WTC11 (cell line): ENCODE measurements around the gene RHOH. TPM values are rescaled to one million over a fixed set of nuclear protein-coding genes. Genes with fewer than 3 reads are reported as not detected.

Experiments used
- ATAC-seq: fragments of 200-7000 bp; cut with Tn5 transposase; 2 replicates; pipeline ENCODE4 v1.10.0; 2021; ENCODE audit warnings: mild to moderate bottlenecking, moderate library complexity
- CTCF ChIA-PET: fragments of 300-600 bp; sonication (Branson Sonifier 250); formaldehyde crosslinking; loops from one replicate; lab custom pipeline; 2021; ENCODE audit warnings: antibody characterized with exemption; lab: Charles Lee
- POLR2A ChIA-PET: fragments of 350-600 bp; sonication (Branson Sonifier 250); formaldehyde crosslinking; loops from one replicate; lab custom pipeline; 2021; ENCODE audit warnings: antibody characterized with exemption; lab: Charles Lee
- DNase-seq: peaks from one replicate; pipeline ENCODE4 v3.0.0; 2021; ENCODE audit warnings: low spot score
- H3K27ac Mint-ChIP-seq: 2 replicates; pipeline ENCODE4 v1.8.0; 2021; ENCODE audit warnings: mixed read lengths
- H3K27me3 Mint-ChIP-seq: 2 replicates; pipeline ENCODE4 v1.8.0; 2021; ENCODE audit warnings: low read depth, mild to moderate bottlenecking, moderate library complexity, mixed read lengths
- H3K36me3 Mint-ChIP-seq: 2 replicates; pipeline ENCODE4 v1.8.0; 2021; ENCODE audit warnings: mixed read lengths
- H3K4me1 Mint-ChIP-seq: 2 replicates; pipeline ENCODE4 v1.8.0; 2022; ENCODE audit warnings: mixed read lengths
- H3K4me3 Mint-ChIP-seq: 2 replicates; pipeline ENCODE4 v1.8.0; 2021; ENCODE audit warnings: mild to moderate bottlenecking, moderate library complexity, mixed read lengths
- H3K9me3 Mint-ChIP-seq: 2 replicates; pipeline ENCODE4 v1.8.0; 2021; ENCODE audit warnings: mixed read lengths
- CREM ChIP-seq: sonication (generic); formaldehyde crosslinking; IDR thresholded peaks from 2 replicates; pipeline ENCODE4 v1.8.1; 2022; ENCODE audit warnings: mild to moderate bottlenecking, missing genetic modification reagents, moderate library complexity
- ETV6 ChIP-seq: sonication (generic); formaldehyde crosslinking; IDR thresholded peaks from 2 replicates; pipeline ENCODE4 v1.8.1; 2022; ENCODE audit warnings: mild to moderate bottlenecking, missing genetic modification reagents
- JAZF1 ChIP-seq: fragments of 250-450 bp; sonication (Bioruptor Pico); IDR thresholded peaks from 2 replicates; pipeline ENCODE4 v1.9.0; 2021; ENCODE audit warnings: moderate library complexity, mild to moderate bottlenecking, inconsistent platforms
- MYBL2 ChIP-seq: sonication (generic); formaldehyde crosslinking; IDR thresholded peaks from 2 replicates; pipeline ENCODE4 v1.8.1; 2023; ENCODE audit warnings: mild to moderate bottlenecking, moderate library complexity, missing genetic modification reagents
- NR1H2 ChIP-seq: sonication (generic); formaldehyde crosslinking; IDR thresholded peaks from 2 replicates; pipeline ENCODE4 v1.9.0; 2021; ENCODE audit warnings: mild to moderate bottlenecking, moderate library complexity, missing genetic modification reagents
- RELA ChIP-seq: sonication (generic); formaldehyde crosslinking; IDR thresholded peaks from 2 replicates; pipeline ENCODE4 v1.8.1; 2022; ENCODE audit warnings: missing genetic modification reagents, mild to moderate bottlenecking, borderline replicate concordance
- SMAD3 ChIP-seq: sonication (generic); formaldehyde crosslinking; IDR thresholded peaks from 2 replicates; pipeline ENCODE4 v1.8.0; 2022; ENCODE audit warnings: missing genetic modification reagents, mild to moderate bottlenecking, borderline replicate concordance
- TEAD1 ChIP-seq: sonication (generic); formaldehyde crosslinking; IDR thresholded peaks from 2 replicates; pipeline ENCODE4 v1.8.0; 2022; ENCODE audit warnings: mild to moderate bottlenecking, missing genetic modification reagents
- ZNF317 ChIP-seq: sonication (generic); formaldehyde crosslinking; IDR thresholded peaks from 2 replicates; pipeline ENCODE4 v1.8.1; 2023; ENCODE audit warnings: low read depth, mild to moderate bottlenecking, moderate library complexity, missing genetic modification reagents, borderline replicate concordance
- ZNF671 ChIP-seq: fragments of 250-450 bp; sonication (Bioruptor Pico); IDR thresholded peaks from 2 replicates; pipeline ENCODE4 v1.8.0; 2021; ENCODE audit warnings: mild to moderate bottlenecking
- total RNA-seq: library from RNA; stranded (reverse); gene quantifications from 3 replicates; pipeline ENCODE4 v1.2.3, GENCODE V29; 2021
- TF ChIP-seq, protein P1 (sequence below): sonication (generic); formaldehyde crosslinking; IDR thresholded peaks from 2 replicates; pipeline ENCODE4 v1.8.0; 2022; ENCODE audit warnings: mild to moderate bottlenecking, missing genetic modification reagents
- TF ChIP-seq, protein P2 (sequence below): sonication (generic); formaldehyde crosslinking; IDR thresholded peaks from 2 replicates; pipeline ENCODE4 v1.8.1; 2022; ENCODE audit warnings: low read depth, missing genetic modification reagents, borderline replicate concordance
- TF ChIP-seq, protein P3 (sequence below): fragments of 200-600 bp; IDR thresholded peaks from 2 replicates; pipeline ENCODE4 v1.8.0; 2022; ENCODE audit warnings: antibody characterized with exemption
- TF ChIP-seq, protein P4 (sequence below): sonication (generic); formaldehyde crosslinking; IDR thresholded peaks from 2 replicates; pipeline ENCODE4 v1.8.1; 2022; ENCODE audit warnings: missing genetic modification reagents, borderline replicate concordance
- TF ChIP-seq, protein P5 (sequence below): sonication (generic); formaldehyde crosslinking; IDR thresholded peaks from 2 replicates; pipeline ENCODE4 v1.8.1; 2023; ENCODE audit warnings: mild to moderate bottlenecking, missing genetic modification reagents, borderline replicate concordance
- TF ChIP-seq, protein P6 (sequence below): fragments of 250-450 bp; sonication (Bioruptor Pico); IDR thresholded peaks from 2 replicates; pipeline ENCODE4 v1.9.0; 2021; ENCODE audit warnings: mild to moderate bottlenecking
- TF ChIP-seq, protein P7 (sequence below): fragments of 250-450 bp; sonication (Bioruptor Pico); IDR thresholded peaks from 2 replicates; pipeline ENCODE4 v1.9.0; 2021; ENCODE audit warnings: mild to moderate bottlenecking
- TF ChIP-seq, protein P8 (sequence below): sonication (generic); formaldehyde crosslinking; IDR thresholded peaks from 2 replicates; pipeline ENCODE4 v1.8.0; 2023; ENCODE audit warnings: missing genetic modification reagents
- TF ChIP-seq, protein P9 (sequence below): sonication (generic); formaldehyde crosslinking; IDR thresholded peaks from 2 replicates; pipeline ENCODE4 v1.8.1; 2023; ENCODE audit warnings: mild to moderate bottlenecking, moderate library complexity, missing genetic modification reagents

Gene RHOH
- total RNA-seq, 1 experiment from 2014 or later: 8.7 TPM

DNA sequence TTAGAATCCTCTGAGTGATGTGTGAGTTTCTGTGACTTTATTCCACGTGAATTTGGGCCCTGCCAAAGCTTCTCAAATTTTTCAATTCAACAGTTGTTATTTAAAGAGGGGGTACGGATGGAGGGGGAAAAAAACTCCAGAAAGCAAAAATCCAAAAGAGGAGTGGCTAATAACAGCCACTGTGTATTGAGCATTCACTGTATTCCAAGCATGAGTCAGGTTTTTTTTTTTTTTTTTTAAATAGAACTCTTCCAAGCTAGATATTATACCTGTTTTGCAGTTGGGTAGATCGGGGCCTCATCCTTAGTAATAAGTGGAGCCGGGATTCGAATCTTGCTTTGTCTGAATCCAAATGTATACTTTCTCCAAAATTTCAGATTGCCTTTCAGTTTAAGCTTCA is 6.4 kb upstream of the RHOH start:
- H3K9me3 Mint-ChIP-seq: no peaks in the 10 kb centered on the region
- H3K36me3 Mint-ChIP-seq: no peaks in the 10 kb centered on the region
- ChIA-PET CTCF (interaction anchor here (0.6 to 1.2 kb wide), 3 partner anchors 38 to 135 kb away, joined by 3 to 5 read pairs (median 3); no protein-coding TSS in a partner anchor), POLR2A (no interaction called here)
- peaks cover 73% of the 10 kb centered on the region for H3K4me1 Mint-ChIP-seq
- no peak for DNase-seq
- H3K27me3 Mint-ChIP-seq: no peaks in the 10 kb centered on the region
- TF ChIP-seq, protein P1, sequence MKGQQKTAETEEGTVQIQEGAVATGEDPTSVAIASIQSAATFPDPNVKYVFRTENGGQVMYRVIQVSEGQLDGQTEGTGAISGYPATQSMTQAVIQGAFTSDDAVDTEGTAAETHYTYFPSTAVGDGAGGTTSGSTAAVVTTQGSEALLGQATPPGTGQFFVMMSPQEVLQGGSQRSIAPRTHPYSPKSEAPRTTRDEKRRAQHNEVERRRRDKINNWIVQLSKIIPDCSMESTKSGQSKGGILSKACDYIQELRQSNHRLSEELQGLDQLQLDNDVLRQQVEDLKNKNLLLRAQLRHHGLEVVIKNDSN (CRISPR knock-in tag): no peak
- TF ChIP-seq, protein P2, sequence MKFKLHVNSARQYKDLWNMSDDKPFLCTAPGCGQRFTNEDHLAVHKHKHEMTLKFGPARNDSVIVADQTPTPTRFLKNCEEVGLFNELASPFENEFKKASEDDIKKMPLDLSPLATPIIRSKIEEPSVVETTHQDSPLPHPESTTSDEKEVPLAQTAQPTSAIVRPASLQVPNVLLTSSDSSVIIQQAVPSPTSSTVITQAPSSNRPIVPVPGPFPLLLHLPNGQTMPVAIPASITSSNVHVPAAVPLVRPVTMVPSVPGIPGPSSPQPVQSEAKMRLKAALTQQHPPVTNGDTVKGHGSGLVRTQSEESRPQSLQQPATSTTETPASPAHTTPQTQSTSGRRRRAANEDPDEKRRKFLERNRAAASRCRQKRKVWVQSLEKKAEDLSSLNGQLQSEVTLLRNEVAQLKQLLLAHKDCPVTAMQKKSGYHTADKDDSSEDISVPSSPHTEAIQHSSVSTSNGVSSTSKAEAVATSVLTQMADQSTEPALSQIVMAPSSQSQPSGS: no peak
- TF ChIP-seq RELA (CRISPR knock-in tag) (no peak), MYBL2 (no peak), TEAD1 (CRISPR knock-in tag) (no peak), ETV6 (CRISPR knock-in tag) (no peak), ZNF317 (CRISPR knock-in tag) (no peak), JAZF1 (CRISPR knock-in tag) (no peak), CREM (CRISPR knock-in tag) (no peak), ZNF671 (CRISPR knock-in tag) (no peak), SMAD3 (no peak), NR1H2 (CRISPR knock-in tag) (no peak)
- TF ChIP-seq, protein P3, sequence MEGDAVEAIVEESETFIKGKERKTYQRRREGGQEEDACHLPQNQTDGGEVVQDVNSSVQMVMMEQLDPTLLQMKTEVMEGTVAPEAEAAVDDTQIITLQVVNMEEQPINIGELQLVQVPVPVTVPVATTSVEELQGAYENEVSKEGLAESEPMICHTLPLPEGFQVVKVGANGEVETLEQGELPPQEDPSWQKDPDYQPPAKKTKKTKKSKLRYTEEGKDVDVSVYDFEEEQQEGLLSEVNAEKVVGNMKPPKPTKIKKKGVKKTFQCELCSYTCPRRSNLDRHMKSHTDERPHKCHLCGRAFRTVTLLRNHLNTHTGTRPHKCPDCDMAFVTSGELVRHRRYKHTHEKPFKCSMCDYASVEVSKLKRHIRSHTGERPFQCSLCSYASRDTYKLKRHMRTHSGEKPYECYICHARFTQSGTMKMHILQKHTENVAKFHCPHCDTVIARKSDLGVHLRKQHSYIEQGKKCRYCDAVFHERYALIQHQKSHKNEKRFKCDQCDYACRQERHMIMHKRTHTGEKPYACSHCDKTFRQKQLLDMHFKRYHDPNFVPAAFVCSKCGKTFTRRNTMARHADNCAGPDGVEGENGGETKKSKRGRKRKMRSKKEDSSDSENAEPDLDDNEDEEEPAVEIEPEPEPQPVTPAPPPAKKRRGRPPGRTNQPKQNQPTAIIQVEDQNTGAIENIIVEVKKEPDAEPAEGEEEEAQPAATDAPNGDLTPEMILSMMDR: no peak
- TF ChIP-seq, protein P4, sequence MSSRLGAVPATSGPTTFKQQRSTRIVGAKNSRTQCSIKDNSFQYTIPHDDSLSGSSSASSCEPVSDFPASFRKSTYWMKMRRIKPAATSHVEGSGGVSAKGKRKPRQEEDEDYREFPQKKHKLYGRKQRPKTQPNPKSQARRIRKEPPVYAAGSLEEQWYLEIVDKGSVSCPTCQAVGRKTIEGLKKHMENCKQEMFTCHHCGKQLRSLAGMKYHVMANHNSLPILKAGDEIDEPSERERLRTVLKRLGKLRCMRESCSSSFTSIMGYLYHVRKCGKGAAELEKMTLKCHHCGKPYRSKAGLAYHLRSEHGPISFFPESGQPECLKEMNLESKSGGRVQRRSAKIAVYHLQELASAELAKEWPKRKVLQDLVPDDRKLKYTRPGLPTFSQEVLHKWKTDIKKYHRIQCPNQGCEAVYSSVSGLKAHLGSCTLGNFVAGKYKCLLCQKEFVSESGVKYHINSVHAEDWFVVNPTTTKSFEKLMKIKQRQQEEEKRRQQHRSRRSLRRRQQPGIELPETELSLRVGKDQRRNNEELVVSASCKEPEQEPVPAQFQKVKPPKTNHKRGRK (CRISPR knock-in tag): no peak
- TF ChIP-seq, protein P5, sequence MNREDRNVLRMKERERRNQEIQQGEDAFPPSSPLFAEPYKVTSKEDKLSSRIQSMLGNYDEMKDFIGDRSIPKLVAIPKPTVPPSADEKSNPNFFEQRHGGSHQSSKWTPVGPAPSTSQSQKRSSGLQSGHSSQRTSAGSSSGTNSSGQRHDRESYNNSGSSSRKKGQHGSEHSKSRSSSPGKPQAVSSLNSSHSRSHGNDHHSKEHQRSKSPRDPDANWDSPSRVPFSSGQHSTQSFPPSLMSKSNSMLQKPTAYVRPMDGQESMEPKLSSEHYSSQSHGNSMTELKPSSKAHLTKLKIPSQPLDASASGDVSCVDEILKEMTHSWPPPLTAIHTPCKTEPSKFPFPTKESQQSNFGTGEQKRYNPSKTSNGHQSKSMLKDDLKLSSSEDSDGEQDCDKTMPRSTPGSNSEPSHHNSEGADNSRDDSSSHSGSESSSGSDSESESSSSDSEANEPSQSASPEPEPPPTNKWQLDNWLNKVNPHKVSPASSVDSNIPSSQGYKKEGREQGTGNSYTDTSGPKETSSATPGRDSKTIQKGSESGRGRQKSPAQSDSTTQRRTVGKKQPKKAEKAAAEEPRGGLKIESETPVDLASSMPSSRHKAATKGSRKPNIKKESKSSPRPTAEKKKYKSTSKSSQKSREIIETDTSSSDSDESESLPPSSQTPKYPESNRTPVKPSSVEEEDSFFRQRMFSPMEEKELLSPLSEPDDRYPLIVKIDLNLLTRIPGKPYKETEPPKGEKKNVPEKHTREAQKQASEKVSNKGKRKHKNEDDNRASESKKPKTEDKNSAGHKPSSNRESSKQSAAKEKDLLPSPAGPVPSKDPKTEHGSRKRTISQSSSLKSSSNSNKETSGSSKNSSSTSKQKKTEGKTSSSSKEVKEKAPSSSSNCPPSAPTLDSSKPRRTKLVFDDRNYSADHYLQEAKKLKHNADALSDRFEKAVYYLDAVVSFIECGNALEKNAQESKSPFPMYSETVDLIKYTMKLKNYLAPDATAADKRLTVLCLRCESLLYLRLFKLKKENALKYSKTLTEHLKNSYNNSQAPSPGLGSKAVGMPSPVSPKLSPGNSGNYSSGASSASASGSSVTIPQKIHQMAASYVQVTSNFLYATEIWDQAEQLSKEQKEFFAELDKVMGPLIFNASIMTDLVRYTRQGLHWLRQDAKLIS (CRISPR knock-in tag): no peak
- TF ChIP-seq, protein P6, sequence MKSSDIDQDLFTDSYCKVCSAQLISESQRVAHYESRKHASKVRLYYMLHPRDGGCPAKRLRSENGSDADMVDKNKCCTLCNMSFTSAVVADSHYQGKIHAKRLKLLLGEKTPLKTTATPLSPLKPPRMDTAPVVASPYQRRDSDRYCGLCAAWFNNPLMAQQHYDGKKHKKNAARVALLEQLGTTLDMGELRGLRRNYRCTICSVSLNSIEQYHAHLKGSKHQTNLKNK (CRISPR knock-in tag): no peak
- TF ChIP-seq, protein P7, sequence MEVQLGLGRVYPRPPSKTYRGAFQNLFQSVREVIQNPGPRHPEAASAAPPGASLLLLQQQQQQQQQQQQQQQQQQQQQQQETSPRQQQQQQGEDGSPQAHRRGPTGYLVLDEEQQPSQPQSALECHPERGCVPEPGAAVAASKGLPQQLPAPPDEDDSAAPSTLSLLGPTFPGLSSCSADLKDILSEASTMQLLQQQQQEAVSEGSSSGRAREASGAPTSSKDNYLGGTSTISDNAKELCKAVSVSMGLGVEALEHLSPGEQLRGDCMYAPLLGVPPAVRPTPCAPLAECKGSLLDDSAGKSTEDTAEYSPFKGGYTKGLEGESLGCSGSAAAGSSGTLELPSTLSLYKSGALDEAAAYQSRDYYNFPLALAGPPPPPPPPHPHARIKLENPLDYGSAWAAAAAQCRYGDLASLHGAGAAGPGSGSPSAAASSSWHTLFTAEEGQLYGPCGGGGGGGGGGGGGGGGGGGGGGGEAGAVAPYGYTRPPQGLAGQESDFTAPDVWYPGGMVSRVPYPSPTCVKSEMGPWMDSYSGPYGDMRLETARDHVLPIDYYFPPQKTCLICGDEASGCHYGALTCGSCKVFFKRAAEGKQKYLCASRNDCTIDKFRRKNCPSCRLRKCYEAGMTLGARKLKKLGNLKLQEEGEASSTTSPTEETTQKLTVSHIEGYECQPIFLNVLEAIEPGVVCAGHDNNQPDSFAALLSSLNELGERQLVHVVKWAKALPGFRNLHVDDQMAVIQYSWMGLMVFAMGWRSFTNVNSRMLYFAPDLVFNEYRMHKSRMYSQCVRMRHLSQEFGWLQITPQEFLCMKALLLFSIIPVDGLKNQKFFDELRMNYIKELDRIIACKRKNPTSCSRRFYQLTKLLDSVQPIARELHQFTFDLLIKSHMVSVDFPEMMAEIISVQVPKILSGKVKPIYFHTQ (CRISPR knock-in tag): no peak
- TF ChIP-seq, protein P8, sequence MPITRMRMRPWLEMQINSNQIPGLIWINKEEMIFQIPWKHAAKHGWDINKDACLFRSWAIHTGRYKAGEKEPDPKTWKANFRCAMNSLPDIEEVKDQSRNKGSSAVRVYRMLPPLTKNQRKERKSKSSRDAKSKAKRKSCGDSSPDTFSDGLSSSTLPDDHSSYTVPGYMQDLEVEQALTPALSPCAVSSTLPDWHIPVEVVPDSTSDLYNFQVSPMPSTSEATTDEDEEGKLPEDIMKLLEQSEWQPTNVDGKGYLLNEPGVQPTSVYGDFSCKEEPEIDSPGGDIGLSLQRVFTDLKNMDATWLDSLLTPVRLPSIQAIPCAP (CRISPR knock-in tag): no peak
- TF ChIP-seq, protein P9, sequence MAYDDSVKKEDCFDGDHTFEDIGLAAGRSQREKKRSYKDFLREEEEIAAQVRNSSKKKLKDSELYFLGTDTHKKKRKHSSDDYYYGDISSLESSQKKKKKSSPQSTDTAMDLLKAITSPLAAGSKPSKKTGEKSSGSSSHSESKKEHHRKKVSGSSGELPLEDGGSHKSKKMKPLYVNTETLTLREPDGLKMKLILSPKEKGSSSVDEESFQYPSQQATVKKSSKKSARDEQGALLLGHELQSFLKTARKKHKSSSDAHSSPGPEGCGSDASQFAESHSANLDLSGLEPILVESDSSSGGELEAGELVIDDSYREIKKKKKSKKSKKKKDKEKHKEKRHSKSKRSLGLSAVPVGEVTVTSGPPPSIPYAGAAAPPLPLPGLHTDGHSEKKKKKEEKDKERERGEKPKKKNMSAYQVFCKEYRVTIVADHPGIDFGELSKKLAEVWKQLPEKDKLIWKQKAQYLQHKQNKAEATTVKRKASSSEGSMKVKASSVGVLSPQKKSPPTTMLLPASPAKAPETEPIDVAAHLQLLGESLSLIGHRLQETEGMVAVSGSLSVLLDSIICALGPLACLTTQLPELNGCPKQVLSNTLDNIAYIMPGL (CRISPR knock-in tag): no peak
- ATAC-seq: no peak
- H3K4me3 Mint-ChIP-seq: no peak overlapping the region
- H3K27ac Mint-ChIP-seq: peak overlapping the region; percentile 81
